Fibroblast of peridontal ligament (primary cell): Measurements from ENCODE around the gene PPP1CA.
A peak's percentile ranks its signal among the peaks of the same experiment; 100 is the strongest.
"Not testable (repeated sequence)": the region's sequence is repeated elsewhere in the genome, so short reads cannot be mapped to it uniquely, and the experiment has no call there.

Experiments used
- DNase-seq: peaks from one replicate; pipeline ENCODE4 v3.0.0-alpha.2; 2010; ENCODE audit errors: extremely low read depth

Gene PPP1CA

DNA sequence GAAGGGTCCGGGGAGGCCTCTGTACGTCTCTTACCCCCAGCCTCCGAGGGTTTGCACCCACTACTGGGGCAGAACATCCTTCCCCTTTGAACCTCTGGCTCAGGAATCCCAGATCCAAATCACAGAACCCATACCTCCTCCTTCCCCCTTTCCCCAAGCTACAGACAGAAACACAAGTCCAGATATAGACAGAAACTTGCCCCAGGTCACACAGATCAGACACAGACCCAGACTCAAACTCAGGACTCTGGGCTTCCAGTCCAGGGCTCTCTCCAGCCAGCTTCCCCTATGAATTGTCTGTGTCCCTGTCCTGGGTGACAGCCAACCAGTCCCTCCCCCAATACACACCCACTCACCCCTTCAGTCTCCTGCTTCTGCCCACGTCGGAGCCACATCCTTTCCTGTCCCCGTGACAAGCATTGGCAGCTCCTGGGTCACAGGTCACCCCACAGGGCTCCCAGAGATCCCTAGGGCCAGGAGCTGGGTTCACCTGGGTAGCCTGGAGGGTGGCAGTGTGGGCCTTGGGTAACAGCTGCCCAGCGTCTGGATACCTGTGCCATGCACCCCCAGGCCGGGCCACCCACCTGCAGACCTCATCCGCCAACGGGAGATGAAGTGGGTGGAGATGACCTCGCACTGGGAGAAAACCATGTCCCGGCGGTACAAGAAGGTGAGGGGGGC, 3.0 kb upstream of the PPP1CA start:
- DNase-seq: no peak

DNA sequence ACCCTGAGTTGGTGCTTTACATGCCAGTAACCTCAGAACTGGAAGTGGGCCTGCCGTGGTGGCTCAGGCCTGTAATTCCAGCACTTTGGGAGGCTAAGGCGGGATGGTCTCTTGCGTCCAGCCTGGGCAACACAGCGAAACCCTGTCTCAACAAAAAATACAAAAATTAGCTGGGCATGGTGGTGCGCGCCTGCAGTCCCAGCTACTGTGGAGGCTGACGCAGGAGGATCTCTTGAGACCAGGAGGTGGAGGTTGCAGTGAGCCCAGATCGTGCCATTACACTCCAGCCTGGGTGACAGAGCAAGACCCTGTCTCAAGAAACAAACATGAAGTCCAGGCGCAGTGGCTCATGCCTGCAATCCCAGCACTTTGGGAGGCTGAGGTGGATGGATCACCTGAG, 1.4 kb upstream of the PPP1CA start:
- not testable (repeated sequence) for DNase-seq

DNA sequence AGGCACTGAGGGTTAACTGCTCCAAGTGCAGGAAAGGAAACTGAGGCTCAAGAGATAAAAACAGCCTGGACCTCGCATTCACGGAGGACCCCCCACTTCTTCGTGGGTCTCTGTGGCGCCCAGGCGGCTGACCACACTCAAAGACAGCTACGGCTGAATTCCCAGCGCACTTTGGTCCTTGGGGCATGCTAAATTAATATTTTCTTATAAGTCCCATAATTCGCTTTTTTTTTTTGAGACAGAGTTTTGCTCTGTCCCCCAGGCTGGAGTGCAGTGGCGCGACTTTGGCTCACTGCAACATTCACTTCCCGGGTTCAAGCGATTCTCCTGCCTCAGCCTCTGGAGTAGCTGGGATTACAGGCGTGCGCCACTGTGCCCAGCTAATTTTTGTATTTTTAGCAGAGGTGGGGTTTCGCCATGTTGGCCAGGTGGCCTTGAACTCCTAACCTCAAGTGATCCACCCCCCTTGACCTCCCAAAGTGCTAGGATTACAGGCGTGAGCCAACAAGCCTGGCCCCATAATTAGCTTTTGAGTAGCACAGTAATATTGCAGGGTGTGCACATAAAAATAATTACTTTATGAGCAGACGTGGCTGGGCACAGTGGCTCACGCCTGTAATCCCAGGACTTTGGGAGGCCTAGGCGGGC, 658 bp upstream of the PPP1CA start:
- not testable (repeated sequence) for DNase-seq

DNA sequence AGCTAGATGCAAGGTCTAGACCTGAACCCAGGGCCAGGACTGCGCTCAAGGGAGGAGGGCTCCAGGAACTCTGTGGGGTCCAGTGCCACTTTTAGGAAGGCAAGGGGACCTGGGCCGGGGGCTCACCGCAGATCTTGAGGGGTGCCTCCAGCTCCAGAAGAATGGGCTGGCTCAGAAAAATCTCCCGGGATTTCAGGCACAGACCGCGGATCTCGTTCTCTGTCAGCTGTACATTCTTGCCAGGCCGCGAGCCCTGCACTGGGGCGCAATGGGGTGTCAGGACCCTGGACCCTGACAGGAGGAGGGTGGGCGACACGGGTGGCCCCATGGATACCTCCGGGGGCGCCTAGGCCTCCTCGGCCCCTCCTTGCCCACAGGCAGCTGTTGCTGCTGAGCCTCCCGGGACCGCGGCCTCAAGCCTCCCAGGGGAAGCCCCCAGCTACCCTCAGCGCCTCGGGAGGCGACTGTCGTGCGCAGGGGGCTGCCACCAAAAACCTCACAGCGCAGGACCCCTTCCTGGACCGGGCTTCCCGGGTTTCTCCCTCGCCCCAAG, 640 bp downstream of the PPP1CA start:
- no peak for DNase-seq

DNA sequence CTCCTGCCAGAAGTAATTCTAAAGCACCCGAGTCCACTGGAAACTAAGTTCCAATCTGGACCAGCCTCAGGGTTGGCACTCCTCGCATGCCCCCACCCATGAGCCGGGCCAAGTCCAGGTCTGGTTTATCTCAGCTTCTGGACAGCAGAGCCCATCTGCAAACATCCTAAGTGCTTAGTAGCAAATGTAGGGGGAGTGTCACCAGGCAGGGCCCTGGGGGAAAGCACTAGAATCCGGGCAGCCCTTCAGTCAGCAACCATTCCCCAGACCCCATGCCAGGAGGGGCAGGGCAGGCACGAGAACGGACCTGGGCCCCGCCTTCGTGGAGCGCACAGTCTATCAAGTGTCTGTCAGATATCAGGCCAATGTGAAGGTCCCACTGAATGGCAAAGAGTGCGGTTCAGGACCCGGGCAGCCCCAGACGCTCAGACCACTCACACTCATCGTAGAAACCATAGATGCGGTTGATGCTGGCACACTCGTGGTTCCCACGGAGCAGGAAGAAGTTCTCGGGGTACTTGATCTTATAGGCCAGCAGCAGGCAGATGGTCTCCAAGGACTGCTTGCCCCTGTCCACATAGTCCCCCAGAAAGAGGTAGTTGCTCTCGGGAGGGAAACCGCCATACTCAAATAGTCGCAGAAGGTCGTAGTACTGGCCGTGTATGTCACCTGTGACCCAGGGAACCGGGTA, 1.3 kb downstream of the PPP1CA start:
- no peak for DNase-seq

DNA sequence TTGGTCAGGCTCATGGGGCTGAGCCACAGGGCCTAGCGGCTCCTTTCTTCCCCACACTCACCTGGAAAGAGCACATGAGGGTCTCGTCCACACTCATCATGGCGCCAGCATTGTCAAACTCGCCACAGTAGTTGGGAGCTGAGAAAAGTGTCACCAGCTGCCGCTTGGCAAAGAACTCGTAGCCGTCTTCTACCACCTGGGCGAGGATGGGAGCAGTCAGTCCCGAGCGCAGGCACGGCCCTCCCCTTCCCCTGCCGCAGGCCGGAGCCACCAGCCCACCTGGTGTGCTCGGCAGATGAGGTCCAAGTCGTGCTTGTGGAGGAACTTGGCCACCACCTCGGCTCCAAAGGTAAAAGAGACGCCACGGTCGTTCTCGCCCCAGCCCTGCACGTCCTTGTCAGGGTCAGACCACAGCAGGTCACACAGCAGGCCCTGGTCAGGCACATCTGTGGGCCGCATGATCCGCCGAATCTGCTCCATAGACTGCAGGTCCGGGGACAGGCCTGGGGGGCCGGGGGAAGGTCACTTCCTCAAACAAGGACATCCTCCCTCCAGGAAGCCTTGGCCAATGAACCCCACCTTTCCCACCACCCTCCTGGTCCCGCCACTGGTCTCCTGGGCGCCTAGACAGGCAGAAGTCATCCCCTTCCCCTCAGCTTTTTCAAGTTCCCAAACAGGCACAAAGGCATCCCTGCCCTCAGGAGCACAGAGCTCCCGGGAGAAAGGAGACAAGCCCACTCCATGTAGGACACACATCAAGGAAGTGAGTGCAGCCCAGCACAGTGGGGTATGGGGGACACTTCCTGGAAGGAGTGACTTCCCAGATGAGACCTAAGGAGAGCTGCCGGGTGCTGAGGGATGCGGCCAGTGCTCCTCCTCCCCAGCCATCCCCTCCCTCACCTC, 2.7 kb downstream of the PPP1CA start:
- DNase-seq: no peak

DNA sequence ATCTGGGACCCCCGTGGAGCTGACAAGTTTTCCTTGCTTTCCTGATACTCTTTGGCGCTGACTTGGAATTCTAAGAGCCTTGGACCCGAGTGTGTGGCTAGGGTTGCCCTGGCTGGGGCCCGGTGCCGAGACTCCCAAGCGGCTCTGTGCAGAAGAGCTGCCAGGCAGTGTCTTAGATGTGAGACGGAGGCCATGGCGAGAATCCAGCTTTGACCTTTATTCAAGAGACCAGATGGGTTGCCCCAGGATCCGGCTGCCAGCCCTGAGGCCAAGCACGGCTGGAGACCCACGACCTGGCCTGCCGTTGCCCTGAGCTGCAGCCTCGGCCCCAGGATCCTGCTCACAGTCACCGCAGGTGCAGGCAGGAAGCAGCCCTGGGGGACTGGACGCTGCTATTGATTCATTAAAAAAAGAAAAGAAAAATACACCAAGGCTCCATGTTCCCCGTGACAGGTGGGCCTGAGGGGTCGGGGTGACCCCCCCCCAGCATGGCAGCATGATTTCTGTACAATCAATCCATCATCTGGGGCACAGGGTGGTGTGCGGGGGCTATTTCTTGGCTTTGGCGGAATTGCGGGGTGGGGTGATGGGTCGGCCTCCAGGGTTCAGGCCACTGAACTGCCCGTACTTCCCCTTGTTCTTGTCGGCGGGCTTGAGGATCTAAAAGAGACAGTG, 3.5 kb downstream of the PPP1CA start:
- DNase-seq: no peak

DNA sequence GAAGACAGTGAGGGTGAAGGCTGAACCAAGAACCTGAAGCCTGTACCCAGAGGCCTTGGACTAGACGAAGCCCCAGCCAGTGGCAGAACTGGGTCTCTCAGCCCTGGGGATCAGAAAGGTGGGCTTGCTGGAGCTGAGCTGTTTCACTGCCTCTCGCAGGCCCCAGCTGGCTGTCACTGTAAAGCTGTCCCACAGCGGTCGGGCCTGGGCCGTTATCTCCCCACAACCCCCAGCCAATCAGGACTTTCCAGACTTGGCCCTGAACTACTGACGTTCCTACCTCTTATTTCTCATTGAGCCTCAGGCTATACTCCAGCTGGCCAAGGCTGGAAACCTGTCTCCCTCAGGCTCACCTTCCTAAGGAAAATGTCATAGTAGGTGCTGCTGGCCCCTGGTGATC, 4.1 kb downstream of the PPP1CA start:
- no peak for DNase-seq

DNA sequence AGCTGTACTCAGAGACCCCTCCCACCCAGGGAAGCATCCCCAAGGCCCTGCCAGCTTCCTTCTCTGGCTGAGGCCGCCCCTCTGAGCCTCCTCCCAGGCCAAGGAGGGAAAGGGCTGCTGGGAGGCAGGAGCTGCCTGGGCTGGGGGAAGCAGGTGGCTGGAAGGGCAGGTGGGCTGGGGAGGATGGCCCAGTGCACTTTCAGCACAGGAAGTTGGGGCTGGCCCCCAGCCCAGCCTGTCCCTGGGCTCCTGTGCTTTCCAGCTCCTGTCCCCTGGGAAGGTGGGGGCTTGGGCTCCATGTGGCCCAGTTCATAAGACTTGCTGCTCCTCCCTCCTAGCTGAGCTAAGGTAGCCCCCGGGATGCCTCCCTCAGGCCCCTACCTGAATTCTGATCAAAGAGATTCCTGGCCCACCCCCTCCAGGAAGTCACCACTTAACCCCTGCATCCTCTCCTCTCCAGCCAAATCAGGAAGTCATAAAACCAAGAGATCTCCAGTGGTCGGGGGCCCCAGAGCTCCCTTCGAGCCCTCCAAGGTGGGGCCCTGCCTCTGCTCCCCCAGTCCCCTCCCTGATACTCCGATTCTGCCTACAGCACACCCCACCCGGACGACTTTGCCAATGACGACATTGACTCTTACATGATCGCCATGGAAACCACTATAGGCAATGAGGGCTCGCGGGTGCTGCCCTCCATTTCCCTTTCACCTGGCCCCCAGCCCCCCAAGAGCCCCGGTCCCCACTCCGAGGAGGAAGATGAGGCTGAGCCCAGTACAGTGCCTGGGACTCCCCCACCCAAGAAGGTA, 4.9 kb downstream of the PPP1CA start:
- no peak for DNase-seq

DNA sequence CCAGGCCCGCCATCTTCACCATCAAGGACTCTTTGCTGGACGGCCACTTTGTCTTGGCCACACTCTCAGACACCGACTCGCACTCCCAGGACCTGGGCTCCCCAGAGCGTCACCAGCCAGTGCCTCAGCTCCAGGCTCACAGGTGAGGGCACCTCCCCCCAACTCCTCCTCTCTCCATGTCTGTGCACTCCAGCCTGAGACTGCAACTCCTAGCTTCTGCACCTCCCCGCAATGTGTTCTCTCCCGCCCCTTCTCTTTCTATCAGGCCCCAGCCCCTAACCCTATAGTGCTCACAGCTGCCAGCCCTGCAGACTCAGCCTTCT, 5.4 kb downstream of the PPP1CA start:
- no peak for DNase-seq

DNA sequence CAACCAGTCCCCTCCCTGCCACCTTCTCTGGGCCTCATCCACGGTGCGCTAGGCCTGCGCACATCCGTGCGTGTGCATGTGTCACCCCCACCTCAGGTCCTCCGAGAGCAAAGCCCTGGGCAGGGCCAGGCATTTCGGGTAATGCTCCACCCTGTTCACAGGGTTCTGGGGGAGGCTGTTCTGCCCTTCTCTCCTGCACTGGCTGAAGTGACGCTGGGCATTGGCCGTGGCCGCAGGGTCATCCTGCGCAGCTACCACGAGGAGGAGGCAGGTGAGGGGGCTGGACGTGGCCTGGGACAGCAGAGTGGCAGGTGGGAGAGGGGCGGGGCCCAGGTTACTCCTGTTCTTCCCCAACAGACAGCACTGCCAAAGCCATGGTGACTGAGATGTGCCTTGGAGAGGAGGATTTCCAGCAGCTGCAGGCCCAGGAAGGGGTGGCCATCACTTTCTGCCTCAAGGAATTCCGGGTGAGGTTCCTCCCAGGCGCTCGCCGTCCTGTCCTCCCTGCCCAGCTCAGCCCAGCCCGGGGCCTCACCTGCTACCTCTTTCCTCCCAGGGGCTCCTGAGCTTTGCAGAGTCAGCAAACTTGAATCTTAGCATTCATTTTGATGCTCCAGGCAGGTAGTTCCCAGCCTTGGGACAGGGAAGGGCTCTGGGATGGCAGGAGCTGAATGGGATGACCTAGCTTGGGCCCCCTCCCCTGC, 6.0 kb downstream of the PPP1CA start:
- DNase-seq: no peak

DNA sequence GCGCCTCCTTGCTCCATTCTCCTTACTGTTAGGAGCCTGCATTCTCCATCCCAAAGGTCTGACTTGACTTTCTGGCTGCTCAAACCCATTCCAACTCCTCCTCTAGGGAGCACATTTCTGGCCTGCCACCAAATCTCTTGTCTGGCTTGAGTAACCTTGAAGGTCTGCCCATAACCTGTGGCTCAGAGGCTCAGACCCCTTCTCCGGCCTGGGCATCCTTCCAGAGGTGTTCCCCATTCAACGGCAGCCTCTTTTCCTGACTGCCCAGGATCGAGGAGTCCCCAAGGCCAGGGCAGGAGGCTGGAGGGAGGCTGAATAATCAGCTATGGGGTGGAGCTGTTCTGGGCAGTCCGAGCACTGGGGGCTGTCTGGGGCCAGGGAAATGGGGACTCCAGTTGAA, 7.7 kb downstream of the PPP1CA start:
- DNase-seq: no peak

DNA sequence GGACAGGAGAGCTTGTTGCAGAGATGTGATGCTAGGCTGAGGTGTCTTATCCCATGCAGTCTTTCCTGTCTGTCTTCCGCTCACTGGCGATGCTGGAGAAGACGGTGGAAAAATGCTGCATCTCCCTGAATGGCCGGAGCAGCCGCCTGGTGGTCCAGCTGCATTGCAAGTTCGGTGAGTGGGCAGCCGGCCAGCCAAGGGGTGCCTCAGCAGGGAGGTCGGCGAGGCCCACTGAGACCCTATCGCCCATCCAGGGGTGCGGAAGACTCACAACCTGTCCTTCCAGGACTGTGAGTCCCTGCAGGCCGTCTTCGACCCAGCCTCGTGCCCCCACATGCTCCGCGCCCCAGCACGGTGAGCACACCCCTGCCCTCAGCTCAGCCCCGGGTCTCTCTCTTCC, 8.2 kb downstream of the PPP1CA start:
- DNase-seq: no peak

DNA sequence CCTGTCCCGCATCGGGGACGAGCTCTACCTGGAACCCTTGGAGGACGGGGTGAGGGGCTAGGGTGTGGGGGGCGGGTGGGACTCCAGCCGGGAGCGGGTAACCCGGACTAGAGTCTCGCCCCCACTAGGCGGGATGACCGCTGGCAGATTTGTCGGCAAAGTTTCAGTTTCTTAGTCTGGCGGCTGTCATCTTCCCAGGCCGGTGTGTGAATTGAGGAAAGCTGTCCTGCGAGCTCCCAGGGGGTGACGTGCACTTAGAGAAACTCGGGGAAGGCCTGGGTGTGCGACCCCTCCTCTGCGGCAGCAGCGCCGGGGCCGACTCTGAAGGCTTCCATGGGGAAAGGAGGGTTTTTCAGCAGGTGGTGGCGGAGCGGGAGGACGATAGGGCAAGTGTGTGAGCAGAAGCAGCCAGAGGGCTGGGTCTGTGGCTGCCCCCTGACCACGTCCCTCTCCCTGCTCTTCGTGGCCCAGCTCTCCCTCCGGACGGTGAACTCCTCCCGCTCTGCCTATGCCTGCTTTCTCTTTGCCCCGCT, 9.4 kb downstream of the PPP1CA start:
- no peak for DNase-seq

DNA sequence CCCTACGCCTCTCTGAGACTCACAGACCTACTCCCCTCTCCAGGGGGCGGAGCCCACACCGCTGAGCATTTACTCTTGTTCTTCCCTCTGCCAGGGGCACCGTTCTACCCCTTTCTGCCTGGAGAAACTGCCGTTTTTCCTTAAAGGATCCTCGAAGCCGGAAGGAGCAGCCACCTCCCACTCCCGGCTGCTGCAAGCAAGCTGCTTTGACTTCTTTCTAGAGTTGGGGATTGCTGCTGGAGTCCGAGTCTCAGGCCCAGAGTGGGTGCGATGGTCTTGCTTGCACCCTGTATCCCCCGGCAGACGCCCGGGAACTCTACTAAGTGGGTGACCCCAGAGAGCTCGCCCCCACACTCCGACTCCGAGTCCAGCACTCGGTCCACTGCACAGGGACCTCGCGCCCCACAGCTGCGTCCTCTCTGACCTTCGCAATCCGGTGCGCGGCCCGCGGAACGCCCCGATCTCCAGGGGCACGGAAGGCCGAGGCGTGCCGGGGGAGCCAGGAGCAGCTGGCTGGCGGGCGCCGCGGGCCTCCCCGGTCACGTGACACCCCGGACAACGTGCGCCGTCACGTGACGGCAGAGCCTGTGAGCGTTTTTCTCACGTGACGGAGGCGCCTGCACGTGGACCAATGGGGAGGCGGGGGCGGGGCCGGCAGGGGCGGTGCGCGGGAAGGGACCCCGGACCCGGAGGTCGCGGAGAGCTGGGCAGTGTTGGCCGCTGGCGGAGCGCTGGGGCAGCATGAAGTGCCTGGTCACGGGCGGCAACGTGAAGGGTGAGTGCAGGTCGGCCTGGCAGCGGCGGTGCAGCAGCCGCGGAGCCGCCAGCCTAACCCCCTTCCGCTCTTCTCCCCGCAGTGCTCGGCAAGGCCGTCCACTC, 10.1 kb downstream of the PPP1CA start, which contains the start of gene RAD9A:
Gene RAD9A, plus strand, starts transcription at position 683 of the 879 bp plus-strand sequence. Its CDS starts 59 bp downstream, at position 742.
- DNase-seq: peak; percentile 87

DNA sequence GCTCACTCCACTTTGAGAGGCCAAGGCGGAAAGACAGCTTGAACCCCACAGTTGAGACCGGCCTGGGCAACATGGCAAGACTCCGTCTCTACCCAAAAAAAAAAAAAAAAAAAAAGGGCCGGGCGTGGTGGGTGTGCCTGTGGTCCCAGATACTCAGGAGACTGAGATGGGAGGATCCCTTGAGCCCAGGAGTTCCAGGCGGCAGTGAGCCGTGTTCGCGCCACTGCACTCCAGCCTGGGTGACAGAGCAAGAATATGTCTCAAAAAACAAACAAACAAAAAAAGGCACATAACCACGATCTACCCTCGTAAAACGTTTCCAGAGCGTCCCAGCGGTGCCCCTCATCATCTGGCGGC, 10.7 kb downstream of the PPP1CA start:
- no peak for DNase-seq

DNA sequence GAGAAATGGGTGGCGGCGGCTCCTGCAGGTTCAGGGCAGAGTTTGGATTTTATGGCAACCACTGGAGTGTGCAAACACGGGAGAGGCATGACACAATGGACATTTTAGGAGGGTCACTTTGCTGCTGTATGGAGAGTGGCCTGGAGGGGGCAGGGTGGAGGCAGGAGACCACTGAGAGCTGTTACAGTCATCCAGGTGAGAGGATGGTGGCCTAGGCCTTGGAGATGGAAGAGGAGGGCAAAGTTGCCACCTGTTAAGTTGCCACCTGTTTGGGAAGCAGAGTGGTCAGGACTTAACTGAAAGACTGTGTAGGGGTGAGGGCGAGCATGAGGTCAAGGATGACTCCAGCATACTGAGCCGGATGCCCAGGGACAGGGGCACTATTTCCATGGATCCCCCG, 12.2 kb downstream of the PPP1CA start:
- DNase-seq: no peak

DNA sequence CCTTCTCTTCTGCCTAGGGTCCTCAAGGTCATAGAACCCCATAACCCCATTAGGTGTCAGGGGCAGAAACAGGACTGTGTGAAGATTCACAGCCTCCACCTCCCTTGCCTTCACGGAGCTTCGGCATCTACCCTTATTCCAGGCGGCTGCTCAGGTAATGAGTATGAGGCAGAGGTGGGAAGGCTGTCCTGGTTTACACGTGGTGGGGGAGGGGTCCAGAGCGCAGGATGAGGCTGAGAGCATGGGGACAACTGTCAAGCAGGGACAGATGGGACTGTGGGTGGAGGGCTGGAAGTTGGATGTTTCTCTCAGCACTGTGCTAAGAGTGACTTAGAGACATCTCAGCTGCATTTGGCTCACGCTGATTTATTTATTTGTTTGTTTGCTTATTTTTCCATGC, 14.1 kb downstream of the PPP1CA start:
- no peak for DNase-seq

DNA sequence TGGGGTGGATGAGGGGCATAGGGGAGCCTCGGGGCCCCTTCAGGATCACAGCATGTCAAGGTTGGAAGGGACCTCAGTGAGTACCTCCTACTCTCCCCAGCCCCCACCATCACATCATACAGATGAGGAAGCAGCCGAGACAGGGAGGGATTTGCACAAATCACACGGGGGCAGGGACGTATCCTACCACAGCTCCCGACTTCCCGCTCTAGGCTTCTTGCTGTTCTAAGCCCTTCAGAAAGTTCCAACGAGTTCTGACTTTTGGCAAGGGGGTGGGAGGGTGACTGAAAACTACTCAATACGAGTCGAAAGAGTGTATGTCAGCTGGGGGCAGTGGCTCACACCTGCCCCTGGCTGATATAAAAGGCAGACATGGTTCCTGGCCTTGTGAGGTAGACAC, 14.6 kb downstream of the PPP1CA start:
- DNase-seq: no peak
